Osteoblast (primary cell): ENCODE measurements around the gene ATF5. TPM values are rescaled to one million over a fixed set of nuclear protein-coding genes. Genes with fewer than 3 reads are reported as not detected.
A peak's percentile ranks its signal among the peaks of the same experiment; 100 is the strongest.

Experiments
- DNase-seq: peaks from one replicate; pipeline ENCODE4 v3.0.0; 2011; ENCODE audit warnings: low spot score, mixed read lengths; ENCODE audit not compliant: insufficient read length; ENCODE audit errors: missing footprints
- H2AFZ ChIP-seq: 2 replicates; pipeline ENCODE4 v1.6.0; 2011; ENCODE audit warnings: mild to moderate bottlenecking, low read length
- H3K27ac ChIP-seq: 2 replicates; pipeline ENCODE4 v1.5.1; 2011; ENCODE audit warnings: mild to moderate bottlenecking, low read depth, low read length, moderate library complexity
- H3K27me3 ChIP-seq: 2 replicates; pipeline ENCODE4 v1.6.0; 2012; ENCODE audit warnings: mild to moderate bottlenecking, control low read depth, inconsistent platforms, low read length, moderate library complexity; ENCODE audit not compliant: insufficient read depth
- H3K36me3 ChIP-seq: 2 replicates; pipeline ENCODE4 v1.5.1; 2011; ENCODE audit warnings: mild to moderate bottlenecking, low read length, control low read depth, moderate library complexity; ENCODE audit not compliant: insufficient read depth
- H3K4me1 ChIP-seq: 2 replicates; pipeline ENCODE4 v1.5.1; 2011; ENCODE audit warnings: mild to moderate bottlenecking, low read length, control low read depth, moderate library complexity; ENCODE audit not compliant: insufficient read depth
- H3K4me2 ChIP-seq: 2 replicates; pipeline ENCODE4 v1.6.0; 2011; ENCODE audit warnings: mild to moderate bottlenecking, low read length; ENCODE audit not compliant: insufficient read depth
- H3K4me3 ChIP-seq: fragments of 200-600 bp; sonication (generic); 3 replicates; pipeline ENCODE4 v1.5.1; 2012; ENCODE audit warnings: mild to moderate bottlenecking, low read length, inconsistent platforms; ENCODE audit not compliant: insufficient read depth
- H3K79me2 ChIP-seq: 2 replicates; pipeline ENCODE4 v1.6.0; 2012; ENCODE audit warnings: mild to moderate bottlenecking, low read length, control low read depth, inconsistent platforms; ENCODE audit not compliant: insufficient read depth
- H3K9me3 ChIP-seq: 2 replicates; pipeline ENCODE4 v1.5.1; 2011; ENCODE audit warnings: low read depth, low read length, control low read depth
- H4K20me1 ChIP-seq: 2 replicates; pipeline ENCODE4 v1.6.0; 2012; ENCODE audit warnings: mild to moderate bottlenecking, low read length, control low read depth; ENCODE audit not compliant: insufficient read depth
- total RNA-seq: library from RNA; depleted of rRNA; stranded (reverse); fragments of >200 nt; gene quantifications from 2 replicates; pipeline ENCODE4 v1.2.3, GENCODE V29; 2012
- TF ChIP-seq, protein P1 (sequence below): IDR thresholded peaks from 2 replicates; pipeline ENCODE4 v1.5.1; 2011; ENCODE audit warnings: mild to moderate bottlenecking, low read depth, low read length, moderate library complexity; ENCODE audit errors: extremely low read depth

The ATF5 gene
- total RNA-seq, 1 donor = 8.3 TPM

DNA sequence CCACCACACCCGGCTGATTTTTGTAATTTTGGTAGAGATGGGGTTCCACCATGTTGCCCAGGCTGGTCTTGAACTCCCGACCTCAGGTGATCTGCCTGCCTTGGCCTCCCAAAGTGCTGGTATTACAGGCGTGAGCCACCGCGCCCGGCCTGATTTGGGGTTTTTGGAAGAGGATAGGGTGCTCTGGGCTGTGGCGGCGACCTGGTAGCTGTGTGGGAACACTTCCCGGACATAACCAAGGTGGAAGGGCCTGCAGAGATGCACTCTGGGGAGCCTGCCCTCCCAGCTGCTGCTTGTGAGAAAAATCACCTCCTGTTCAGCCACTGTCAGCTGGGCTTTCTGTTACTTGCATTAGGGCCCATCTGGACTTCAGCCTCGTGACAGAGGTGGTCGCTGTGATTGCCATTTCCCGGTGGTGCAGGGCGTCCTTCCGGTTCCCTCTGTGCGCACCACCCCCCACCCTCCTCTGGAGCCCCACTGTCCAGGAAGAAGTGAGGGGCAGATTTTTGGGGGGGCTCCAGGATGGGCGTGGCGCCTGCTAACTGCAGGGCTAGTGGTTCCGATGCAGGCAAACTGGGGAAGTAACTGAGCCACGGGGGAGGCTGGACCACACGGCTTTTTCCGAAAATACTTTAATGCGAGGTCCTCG is 39.8 kb upstream of the ATF5 start:
- Histone ChIP-seq H2AFZ (no peak overlapping the region), H3K27ac (no peak overlapping the region), H3K4me2 (no peak overlapping the region), H4K20me1 (peaks cover 3% of the 10 kb centered on the region), H3K79me2 (no peaks in the 10 kb centered on the region), H3K9me3 (no peaks in the 10 kb centered on the region), H3K4me3 (no peak overlapping the region), H3K4me1 (peaks cover 5% of the 10 kb centered on the region), H3K36me3 (peaks cover 6% of the 10 kb centered on the region), H3K27me3 (peaks cover 9% of the 10 kb centered on the region)
- TF ChIP-seq, protein P1, sequence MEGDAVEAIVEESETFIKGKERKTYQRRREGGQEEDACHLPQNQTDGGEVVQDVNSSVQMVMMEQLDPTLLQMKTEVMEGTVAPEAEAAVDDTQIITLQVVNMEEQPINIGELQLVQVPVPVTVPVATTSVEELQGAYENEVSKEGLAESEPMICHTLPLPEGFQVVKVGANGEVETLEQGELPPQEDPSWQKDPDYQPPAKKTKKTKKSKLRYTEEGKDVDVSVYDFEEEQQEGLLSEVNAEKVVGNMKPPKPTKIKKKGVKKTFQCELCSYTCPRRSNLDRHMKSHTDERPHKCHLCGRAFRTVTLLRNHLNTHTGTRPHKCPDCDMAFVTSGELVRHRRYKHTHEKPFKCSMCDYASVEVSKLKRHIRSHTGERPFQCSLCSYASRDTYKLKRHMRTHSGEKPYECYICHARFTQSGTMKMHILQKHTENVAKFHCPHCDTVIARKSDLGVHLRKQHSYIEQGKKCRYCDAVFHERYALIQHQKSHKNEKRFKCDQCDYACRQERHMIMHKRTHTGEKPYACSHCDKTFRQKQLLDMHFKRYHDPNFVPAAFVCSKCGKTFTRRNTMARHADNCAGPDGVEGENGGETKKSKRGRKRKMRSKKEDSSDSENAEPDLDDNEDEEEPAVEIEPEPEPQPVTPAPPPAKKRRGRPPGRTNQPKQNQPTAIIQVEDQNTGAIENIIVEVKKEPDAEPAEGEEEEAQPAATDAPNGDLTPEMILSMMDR = no peak
- DNase-seq = no peak

DNA sequence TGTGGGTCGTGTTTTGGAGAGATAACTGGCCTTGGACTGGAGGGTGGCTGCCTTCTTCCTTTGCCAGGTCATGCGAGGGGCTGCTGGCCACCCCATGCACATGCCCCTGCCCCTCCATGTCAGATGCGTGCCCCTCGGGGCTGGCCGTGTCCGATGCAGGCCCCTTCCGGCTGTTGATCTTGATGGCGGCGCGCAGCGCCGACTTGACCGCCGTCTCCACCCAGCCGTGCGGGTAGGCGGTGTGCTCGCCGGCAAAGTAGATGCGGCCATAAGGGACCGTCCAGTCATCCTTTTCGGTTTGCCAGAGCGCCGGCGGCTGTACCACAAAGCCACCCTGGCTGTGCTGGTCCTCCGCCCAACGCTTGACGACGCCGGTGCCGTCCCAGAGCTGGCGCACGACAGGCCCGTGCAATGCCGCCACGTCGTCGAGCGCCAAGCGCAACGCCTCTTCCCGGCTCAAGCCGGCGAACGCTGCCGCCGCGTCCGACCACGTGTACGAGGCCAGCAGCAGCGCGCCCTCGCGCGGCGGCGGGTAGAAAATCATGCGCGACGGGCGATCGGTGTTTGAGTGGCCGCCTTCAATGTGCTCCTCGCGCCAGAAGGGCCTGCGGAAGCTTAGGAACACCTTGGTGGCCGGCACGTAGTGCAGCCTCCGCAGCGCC is 39.2 kb upstream of the ATF5 start:
- Histone ChIP-seq H2AFZ (peak overlapping the region; percentile 47), H3K27ac (no peak overlapping the region), H3K4me2 (peak overlapping the region; percentile 61), H3K4me3 (peak overlapping the region; percentile 49), H3K4me1 (peaks cover 5% of the 10 kb centered on the region), H3K27me3 (peaks cover 9% of the 10 kb centered on the region), H3K36me3 (peaks cover 2% of the 10 kb centered on the region), H3K9me3 (no peaks in the 10 kb centered on the region), H3K79me2 (no peaks in the 10 kb centered on the region), H4K20me1 (peaks cover 3% of the 10 kb centered on the region)
- DNase-seq = peak; percentile 97
- TF ChIP-seq, protein P1 = peak; percentile 70

DNA sequence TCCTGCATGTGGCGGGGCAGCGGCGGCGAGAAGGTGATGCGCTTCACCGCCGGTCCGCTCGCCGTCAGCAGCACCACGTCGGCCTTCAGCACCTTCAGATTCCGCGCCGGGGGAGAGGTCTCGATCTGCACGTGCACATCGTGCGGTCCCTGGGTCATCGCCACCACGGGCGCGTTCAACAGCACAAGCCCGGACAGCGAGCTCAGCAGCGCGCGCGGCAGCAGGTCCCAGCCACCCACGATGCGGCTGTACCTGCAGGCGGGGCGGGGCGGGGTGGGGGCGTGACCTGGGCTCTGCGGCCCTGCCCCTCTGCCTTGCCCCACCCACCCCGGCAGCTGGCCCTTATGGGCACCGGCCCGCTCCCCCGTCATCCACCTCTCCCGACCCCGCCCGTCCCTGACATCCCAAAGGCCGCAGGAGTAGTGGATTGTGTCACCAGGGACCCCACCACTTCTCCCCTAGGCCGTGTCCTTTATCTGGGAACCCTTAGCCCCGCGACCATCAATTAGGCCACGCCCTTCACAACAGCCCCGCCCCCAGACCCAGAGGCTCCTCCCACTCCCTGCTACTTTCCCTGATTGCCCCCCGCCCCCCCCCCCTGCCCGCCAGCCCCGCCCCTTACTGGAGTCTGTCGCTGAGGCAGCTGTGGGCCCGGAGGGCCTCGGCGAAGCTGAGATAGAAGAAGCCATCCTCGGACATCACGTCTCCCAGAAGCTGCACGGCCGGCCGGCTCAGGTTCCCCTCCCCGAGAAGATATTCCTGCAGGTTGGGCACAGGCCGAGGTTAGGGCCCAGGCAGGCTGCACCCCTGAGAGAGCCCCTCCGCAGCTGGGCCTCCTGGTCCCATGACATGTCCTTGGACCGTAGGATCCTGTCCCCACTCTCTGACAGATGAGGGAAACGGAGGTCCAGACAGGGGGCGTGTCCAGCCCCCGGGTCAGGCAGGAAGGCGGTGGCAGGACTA is 38.4 kb upstream of the ATF5 start:
- Histone ChIP-seq H3K9me3 (no peaks in the 10 kb centered on the region), H3K27me3 (peaks cover 9% of the 10 kb centered on the region), H3K4me1 (peaks cover 5% of the 10 kb centered on the region), H3K4me2 (peak overlapping the region; percentile 61), H3K4me3 (peak overlapping the region; percentile 49), H3K79me2 (no peaks in the 10 kb centered on the region), H4K20me1 (peaks cover 3% of the 10 kb centered on the region), H3K36me3 (no peaks in the 10 kb centered on the region), H3K27ac (no peak overlapping the region), H2AFZ (peak overlapping the region; percentile 47)
- TF ChIP-seq, protein P1 = no peak
- DNase-seq = no peak
